Upper lobe of left lung (tissue), 6 donors: ENCODE data around the gene ARL3. TPM values are rescaled to one million over a fixed set of nuclear protein-coding genes. Genes with fewer than 3 reads are reported as not detected.

Source experiments
- ATAC-seq, 2 donors: fragments of 200-7000 bp; cut with Tn5 transposase; one replicate each; pipeline ENCODE4 v1.9.1; 2022; ENCODE audit warnings: mild to moderate bottlenecking in 2 of 2, moderate library complexity in 2 of 2; ENCODE audit not compliant: low FRiP score in 2 of 2
- DNase-seq, 2 donors: peaks; one replicate each; pipeline ENCODE4 v3.0.0-alpha.2; 2019 to 2020
- H3K27ac ChIP-seq, 4 donors: fragments of 200-600 bp; sonication (generic); one replicate each; pipeline ENCODE4 v1.5.1; 2016 to 2019
- H3K27me3 ChIP-seq, 4 donors: fragments of 200-600 bp; sonication (generic); one replicate each; pipeline ENCODE4 v1.5.1; 2017 to 2019
- H3K36me3 ChIP-seq, 4 donors: fragments of 200-600 bp; sonication (generic); one replicate each; pipeline ENCODE4 v1.5.1; 2016 to 2019
- H3K4me1 ChIP-seq, 4 donors: fragments of 200-600 bp; sonication (generic); one replicate each; pipeline ENCODE4 v1.5.1; 2018 to 2019
- H3K4me3 ChIP-seq, 4 donors: fragments of 200-600 bp; sonication (generic); one replicate each; pipeline ENCODE4 v1.5.1; 2017 to 2019; ENCODE audit warnings: mild to moderate bottlenecking in 2 of 4, moderate library complexity in 1 of 4
- H3K9me3 ChIP-seq, 4 donors: fragments of 200-600 bp; sonication (generic); one replicate each; pipeline ENCODE4 v1.5.1; 2018 to 2019
- CTCF ChIP-seq, 6 experiments: fragments of 450-650 bp in 4 of 6; fragments of 200-600 bp in 2 of 6; sonication (generic) in 2 of 6; IDR thresholded peaks; one replicate each; pipeline ENCODE4 v1.5.1; 2016 to 2019; ENCODE audit warnings: antibody characterized with exemption in 6 of 6
- EP300 ChIP-seq, 4 donors: sonication (generic); formaldehyde crosslinking; IDR thresholded peaks; one replicate each; pipeline ENCODE4 v1.5.1; 2017; ENCODE audit warnings: antibody characterized with exemption in 4 of 4, control low read depth in 2 of 4
- POLR2A ChIP-seq, 4 donors: fragments of 450-650 bp; IDR thresholded peaks; one replicate each; pipeline ENCODE4 v1.5.1; 2016 to 2017; ENCODE audit warnings: antibody characterized with exemption in 4 of 4, mild to moderate bottlenecking in 2 of 4
- POLR2AphosphoS5 ChIP-seq, 2 donors: sonication (generic); formaldehyde crosslinking; IDR thresholded peaks; one replicate each; pipeline ENCODE4 v1.5.1; 2017; ENCODE audit warnings: antibody characterized with exemption in 2 of 2
- WGBS, 2 donors: methylation state at CpG; one replicate each; pipeline ENCODE4 v1.1.5; 2017 to 2018; 5-methylcytosine and 5-hydroxymethylcytosine counted together
- total RNA-seq, 6 donors: library from RNA; depleted of rRNA in 4 of 6; stranded (reverse); fragments of >200 nt in 4 of 6; gene quantifications; one replicate each; pipeline versions ENCODE4 v1.1.0 to v1.2.1, GENCODE V29; 2016 to 2021
- donor health status: DM: no; HTN: no; CAD: no; lungs with moderate emphysema.
- donor health status: DM: no; HTN: yes; CAD: no; lungs with severe emphysema.

The ARL3 gene
- total RNA-seq, 6 donors from 2014 or later, result 4.6 to 7.9 (median 6.4) TPM

- 10 to 15% methylated on average over 4 of the region's 4 CpGs for WGBS, 2 donors
- peak; percentile 18 to 21 for ATAC-seq
Measured at GRCh38 chr10:102635377-102635776, 78.8 kb downstream of the ARL3 start.

GRCh38 chr10:102634686-102635085 is 79.5 kb downstream of the ARL3 start:
- H3K4me1 ChIP-seq, result peaks cover 37 to 46% (median 41%) of the 10 kb centered on the region in 4 donors
- TF ChIP-seq POLR2A (IDR thresholded peaks at IDR 0.05), result no peak
- TF ChIP-seq EP300 (IDR thresholded peaks at IDR 0.05), result no peak
- TF ChIP-seq CTCF (IDR thresholded peaks at IDR 0.05), result no peak
- no peak for TF ChIP-seq POLR2AphosphoS5 (IDR thresholded peaks at IDR 0.05)
- no peaks in the 10 kb centered on the region for H3K27me3 ChIP-seq
- H3K27ac ChIP-seq, result peak overlapping the region in 3 of 4 donors; percentile 74 to 87 (median 81)
- WGBS, 2 donors, result 48% methylated on average over 4 of the region's 4 CpGs; no CpG with 5 or more reads in 1 of the 2 donors
- peaks cover 0 to 10% (median 2%) of the 10 kb centered on the region in 4 donors for H3K36me3 ChIP-seq
- H3K9me3 ChIP-seq, result no peaks in the 10 kb centered on the region
- peak in 1 of 2 donors; percentile 7 for ATAC-seq
- no peak for DNase-seq
- H3K4me3 ChIP-seq, result no peak overlapping the region

More at GRCh38 chr10:102635377-102635776, 78.8 kb downstream of the ARL3 start:
- no peak for DNase-seq
- no peaks in the 10 kb centered on the region for H3K27me3 ChIP-seq
- peak overlapping the region in 3 of 4 donors; percentile 74 to 87 (median 81) for H3K27ac ChIP-seq
- H3K36me3 ChIP-seq, result peaks cover 0 to 4% (median under 1%) of the 10 kb centered on the region in 4 donors
- peaks cover 36 to 42% (median 38%) of the 10 kb centered on the region in 4 donors for H3K4me1 ChIP-seq
- TF ChIP-seq EP300 (IDR thresholded peaks at IDR 0.05) (no peak), CTCF (IDR thresholded peaks at IDR 0.05) (no peak), POLR2A (IDR thresholded peaks at IDR 0.05) (no peak), POLR2AphosphoS5 (IDR thresholded peaks at IDR 0.05) (no peak)
- H3K4me3 ChIP-seq, result no peak overlapping the region
- no peaks in the 10 kb centered on the region for H3K9me3 ChIP-seq

DNA sequence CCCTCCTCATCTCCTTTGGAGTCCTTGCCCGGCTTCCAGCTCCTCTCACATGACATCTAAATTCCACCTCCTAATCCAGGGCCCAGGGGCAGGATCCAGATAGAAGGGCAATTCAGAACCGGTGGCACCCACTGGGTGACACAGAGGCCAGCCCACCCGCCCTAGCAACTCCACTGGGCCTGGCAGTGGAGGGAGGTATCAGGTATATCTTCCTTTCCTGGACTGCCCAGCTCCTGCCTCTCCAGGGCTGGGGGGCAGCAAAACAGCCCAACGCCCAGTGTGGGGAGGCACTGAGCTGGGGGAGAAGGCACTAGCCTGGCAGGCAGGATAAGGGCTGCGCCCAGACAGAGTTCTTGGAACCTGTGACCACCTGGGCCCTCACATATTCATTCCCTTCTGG is 80.3 kb downstream of the ARL3 start:
- DNase-seq (no peak), ATAC-seq (no peak)
- WGBS, 2 donors, result 75 to 87% methylated on average over 3 to 5 of the region's 5 CpGs
- H3K36me3 ChIP-seq, result peaks cover 0 to 10% (median 2%) of the 10 kb centered on the region in 4 donors
- H3K27me3 ChIP-seq, result no peaks in the 10 kb centered on the region
- H3K9me3 ChIP-seq, result no peaks in the 10 kb centered on the region
- H3K4me3 ChIP-seq, result no peak overlapping the region
- TF ChIP-seq POLR2A (IDR thresholded peaks at IDR 0.05) (no peak), EP300 (IDR thresholded peaks at IDR 0.05) (no peak), CTCF (IDR thresholded peaks at IDR 0.05) (no peak), POLR2AphosphoS5 (IDR thresholded peaks at IDR 0.05) (no peak)
- peak overlapping the region; percentile 74 to 87 (median 78) for H3K27ac ChIP-seq
- H3K4me1 ChIP-seq, result peaks cover 44 to 55% (median 46%) of the 10 kb centered on the region in 4 donors

- peak; percentile 37 to 68 for ATAC-seq
- Histone ChIP-seq H3K27ac (peak overlapping the region; percentile 74 to 87 (median 78)), H3K4me1 (peaks cover 49 to 60% (median 52%) of the 10 kb centered on the region in 4 donors), H3K27me3 (no peaks in the 10 kb centered on the region), H3K9me3 (no peaks in the 10 kb centered on the region), H3K36me3 (peaks cover 0 to 10% (median 2%) of the 10 kb centered on the region in 4 donors), H3K4me3 (no peak overlapping the region)
- DNase-seq, result peak in 1 of 2 donors; percentile 76
- no peak for TF ChIP-seq EP300 (IDR thresholded peaks at IDR 0.05)
- TF ChIP-seq POLR2A (IDR thresholded peaks at IDR 0.05), result no peak
- TF ChIP-seq CTCF (IDR thresholded peaks at IDR 0.05), result no peak
- no peak for TF ChIP-seq POLR2AphosphoS5 (IDR thresholded peaks at IDR 0.05)
- 12 to 13% methylated on average over 6 of the region's 6 CpGs for WGBS, 2 donors
Measured at GRCh38 chr10:102633287-102633686, 80.9 kb downstream of the ARL3 start.
